Measurements from ENCODE around the gene DGCR2.

DNA sequence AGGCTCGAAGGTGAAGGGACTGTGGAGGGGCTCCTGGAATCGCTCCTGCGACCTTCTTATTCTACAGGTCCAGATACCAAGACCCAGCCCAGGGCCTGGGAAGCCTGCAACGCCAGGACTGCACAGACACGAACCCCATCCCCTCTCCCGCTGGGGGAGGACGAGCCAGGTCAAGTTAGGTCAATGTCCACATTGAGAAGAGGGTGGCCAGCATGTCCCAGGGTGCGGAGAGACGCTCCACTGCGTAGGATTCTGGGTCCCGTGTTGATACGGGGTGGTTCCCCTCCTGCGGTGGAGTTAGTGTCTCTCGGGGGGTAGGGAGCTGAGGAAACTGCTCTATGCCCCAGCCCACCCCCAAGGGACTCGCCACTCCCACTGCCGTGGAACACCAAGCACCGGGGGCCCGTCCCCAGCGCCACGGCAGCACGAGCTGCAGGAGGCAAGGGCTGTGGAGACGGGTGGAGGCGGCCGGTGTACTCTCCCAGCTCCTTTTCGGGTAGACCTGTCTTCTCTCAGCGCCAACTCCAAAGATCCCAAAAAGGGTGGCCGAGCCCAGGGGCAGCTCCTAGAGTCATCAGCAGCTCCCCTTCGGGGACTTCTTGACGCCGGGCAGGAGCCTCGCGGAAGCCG is 26.3 kb upstream of the DGCR2 start:
- TF ChIP-seq EZH2 (IDR thresholded peaks at IDR 0.05; ENCODE audit: borderline replicate concordance, low read depth, low read length, poor library complexity, severe bottlenecking) = no peak
- TF ChIP-seq, protein P1, sequence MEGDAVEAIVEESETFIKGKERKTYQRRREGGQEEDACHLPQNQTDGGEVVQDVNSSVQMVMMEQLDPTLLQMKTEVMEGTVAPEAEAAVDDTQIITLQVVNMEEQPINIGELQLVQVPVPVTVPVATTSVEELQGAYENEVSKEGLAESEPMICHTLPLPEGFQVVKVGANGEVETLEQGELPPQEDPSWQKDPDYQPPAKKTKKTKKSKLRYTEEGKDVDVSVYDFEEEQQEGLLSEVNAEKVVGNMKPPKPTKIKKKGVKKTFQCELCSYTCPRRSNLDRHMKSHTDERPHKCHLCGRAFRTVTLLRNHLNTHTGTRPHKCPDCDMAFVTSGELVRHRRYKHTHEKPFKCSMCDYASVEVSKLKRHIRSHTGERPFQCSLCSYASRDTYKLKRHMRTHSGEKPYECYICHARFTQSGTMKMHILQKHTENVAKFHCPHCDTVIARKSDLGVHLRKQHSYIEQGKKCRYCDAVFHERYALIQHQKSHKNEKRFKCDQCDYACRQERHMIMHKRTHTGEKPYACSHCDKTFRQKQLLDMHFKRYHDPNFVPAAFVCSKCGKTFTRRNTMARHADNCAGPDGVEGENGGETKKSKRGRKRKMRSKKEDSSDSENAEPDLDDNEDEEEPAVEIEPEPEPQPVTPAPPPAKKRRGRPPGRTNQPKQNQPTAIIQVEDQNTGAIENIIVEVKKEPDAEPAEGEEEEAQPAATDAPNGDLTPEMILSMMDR (conservative IDR thresholded peaks at IDR 0.05; ENCODE audit: low read depth, low read length) = no peak
